ENCODE results near the gene CNNM2. TPM values are rescaled to one million over a fixed set of nuclear protein-coding genes. Genes with fewer than 3 reads are reported as not detected.
A peak's percentile ranks its signal among the peaks of the same experiment; 100 is the strongest.

The CNNM2 gene
- total RNA-seq, 1 experiment from 2014 or later, result 23.5 TPM

GRCh38 chr10:102935939-102936605 lies 18.0 kb downstream of the CNNM2 start (continued):
- TF ChIP-seq FOXP1 (CRISPR knock-in tag; IDR thresholded peaks at IDR 0.05; ENCODE audit: borderline replicate concordance) (no peak), NR2C2 (CRISPR knock-in tag; IDR thresholded peaks at IDR 0.05) (no peak), CBFB (CRISPR knock-in tag; IDR thresholded peaks at IDR 0.05; ENCODE audit: low read depth) (no peak), ZSCAN18 (CRISPR knock-in tag; IDR thresholded peaks at IDR 0.05) (no peak), USF2 (CRISPR knock-in tag; IDR thresholded peaks at IDR 0.05) (no peak), PRRX2 (CRISPR knock-in tag; IDR thresholded peaks at IDR 0.05) (no peak), RELA (CRISPR knock-in tag; IDR thresholded peaks at IDR 0.05; ENCODE audit: borderline replicate concordance) (no peak), ZNF512 (CRISPR knock-in tag; IDR thresholded peaks at IDR 0.05; ENCODE audit: borderline replicate concordance) (no peak)

- CTCF ChIA-PET, result interaction anchor here (0.7 kb wide), 1 partner anchor 24 kb away, joined by 3 read pairs; the partner anchor contains the start of gene CNNM2
- H3K9me3 Mint-ChIP-seq, result no peaks in the 10 kb centered on the region
- ATAC-seq (no peak), DNase-seq (ENCODE audit: low spot score) (no peak)
- TF ChIP-seq E2F5 (CRISPR knock-in tag; IDR thresholded peaks at IDR 0.05) (no peak), ZMAT4 (CRISPR knock-in tag; IDR thresholded peaks at IDR 0.05) (no peak), RELA (CRISPR knock-in tag; IDR thresholded peaks at IDR 0.05; ENCODE audit: borderline replicate concordance) (no peak), RORB (CRISPR knock-in tag; IDR thresholded peaks at IDR 0.05) (no peak), TEAD1 (CRISPR knock-in tag; IDR thresholded peaks at IDR 0.05) (no peak), TEAD4 (CRISPR knock-in tag; IDR thresholded peaks at IDR 0.05) (no peak), NR1H2 (CRISPR knock-in tag; IDR thresholded peaks at IDR 0.05) (no peak), STAT6 (CRISPR knock-in tag; conservative IDR thresholded peaks at IDR 0.05; ENCODE audit: low read depth) (no peak)
- TF ChIP-seq, protein P1, sequence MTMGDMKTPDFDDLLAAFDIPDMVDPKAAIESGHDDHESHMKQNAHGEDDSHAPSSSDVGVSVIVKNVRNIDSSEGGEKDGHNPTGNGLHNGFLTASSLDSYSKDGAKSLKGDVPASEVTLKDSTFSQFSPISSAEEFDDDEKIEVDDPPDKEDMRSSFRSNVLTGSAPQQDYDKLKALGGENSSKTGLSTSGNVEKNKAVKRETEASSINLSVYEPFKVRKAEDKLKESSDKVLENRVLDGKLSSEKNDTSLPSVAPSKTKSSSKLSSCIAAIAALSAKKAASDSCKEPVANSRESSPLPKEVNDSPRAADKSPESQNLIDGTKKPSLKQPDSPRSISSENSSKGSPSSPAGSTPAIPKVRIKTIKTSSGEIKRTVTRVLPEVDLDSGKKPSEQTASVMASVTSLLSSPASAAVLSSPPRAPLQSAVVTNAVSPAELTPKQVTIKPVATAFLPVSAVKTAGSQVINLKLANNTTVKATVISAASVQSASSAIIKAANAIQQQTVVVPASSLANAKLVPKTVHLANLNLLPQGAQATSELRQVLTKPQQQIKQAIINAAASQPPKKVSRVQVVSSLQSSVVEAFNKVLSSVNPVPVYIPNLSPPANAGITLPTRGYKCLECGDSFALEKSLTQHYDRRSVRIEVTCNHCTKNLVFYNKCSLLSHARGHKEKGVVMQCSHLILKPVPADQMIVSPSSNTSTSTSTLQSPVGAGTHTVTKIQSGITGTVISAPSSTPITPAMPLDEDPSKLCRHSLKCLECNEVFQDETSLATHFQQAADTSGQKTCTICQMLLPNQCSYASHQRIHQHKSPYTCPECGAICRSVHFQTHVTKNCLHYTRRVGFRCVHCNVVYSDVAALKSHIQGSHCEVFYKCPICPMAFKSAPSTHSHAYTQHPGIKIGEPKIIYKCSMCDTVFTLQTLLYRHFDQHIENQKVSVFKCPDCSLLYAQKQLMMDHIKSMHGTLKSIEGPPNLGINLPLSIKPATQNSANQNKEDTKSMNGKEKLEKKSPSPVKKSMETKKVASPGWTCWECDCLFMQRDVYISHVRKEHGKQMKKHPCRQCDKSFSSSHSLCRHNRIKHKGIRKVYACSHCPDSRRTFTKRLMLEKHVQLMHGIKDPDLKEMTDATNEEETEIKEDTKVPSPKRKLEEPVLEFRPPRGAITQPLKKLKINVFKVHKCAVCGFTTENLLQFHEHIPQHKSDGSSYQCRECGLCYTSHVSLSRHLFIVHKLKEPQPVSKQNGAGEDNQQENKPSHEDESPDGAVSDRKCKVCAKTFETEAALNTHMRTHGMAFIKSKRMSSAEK (CRISPR knock-in tag; IDR thresholded peaks at IDR 0.05; ENCODE audit: borderline replicate concordance), result no peak
- H3K36me3 Mint-ChIP-seq, result no peaks in the 10 kb centered on the region
- POLR2A ChIA-PET, result no interaction called here
- peaks cover 11% of the 10 kb centered on the region for H3K4me1 Mint-ChIP-seq
- peak overlapping the region; percentile 7; the same call in 1 of the 2 replicates for H3K27ac Mint-ChIP-seq
- H3K4me3 Mint-ChIP-seq, result no peak overlapping the region
- H3K27me3 Mint-ChIP-seq (ENCODE audit: low read depth), result no peaks in the 10 kb centered on the region
Measured at GRCh38 chr10:102941401-102941800, 23.3 kb downstream of the CNNM2 start.

Data from WTC11 (cell line).